ENCODE results near the gene CCDC73. TPM values are rescaled to one million over a fixed set of nuclear protein-coding genes. Genes with fewer than 3 reads are reported as not detected.

The CCDC73 gene
- total RNA-seq, 1 experiment from 2014 or later: 0.04 TPM

DNA sequence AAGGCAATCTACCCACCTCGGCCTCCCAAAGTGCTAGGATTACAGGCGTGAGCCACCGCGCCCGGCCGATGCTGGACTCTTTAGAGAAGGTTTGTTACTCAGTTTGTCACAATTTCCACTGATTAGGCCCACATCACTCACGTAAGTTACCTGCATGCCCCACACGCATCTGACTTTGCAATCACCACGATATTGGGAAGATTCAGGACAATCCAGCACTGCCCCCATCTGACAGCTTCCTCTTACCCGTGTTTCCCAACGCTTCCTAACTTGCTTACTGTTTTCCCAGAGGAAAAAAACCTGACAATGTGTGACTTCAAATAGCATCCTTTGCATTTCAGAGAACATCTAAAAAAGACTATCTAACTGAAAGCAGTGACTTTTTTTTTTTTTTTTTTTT, 232.6 kb downstream of the CCDC73 start:
- Histone ChIP-seq H2BK12ac (ENCODE audit: insufficient read length, low read depth, low read length) (no peak overlapping the region), H3K9me3 (ENCODE audit: control insufficient read depth, low read depth, low read length) (no peaks in the 10 kb centered on the region), H4K20me1 (ENCODE audit: control insufficient read depth, insufficient read depth, insufficient read length) (no peaks in the 10 kb centered on the region), H3K23ac (ENCODE audit: insufficient read length, low read depth, low read length) (no peak overlapping the region), H2AFZ (ENCODE audit: low read length) (no peak overlapping the region), H4K91ac (ENCODE audit: insufficient read length, low read depth, low read length) (no peak overlapping the region), H4K8ac (replicated peaks; ENCODE audit: insufficient read length, low read depth, low read length) (no peak overlapping the region), H3K79me1 (ENCODE audit: insufficient read depth, low read depth, low read length, poor library complexity, severe bottlenecking) (no peaks in the 10 kb centered on the region), H3K79me2 (ENCODE audit: insufficient read depth, low read length) (no peaks in the 10 kb centered on the region), H3K27me3 (ENCODE audit: insufficient read depth, low read length) (no peaks in the 10 kb centered on the region), H2BK15ac (ENCODE audit: low read depth, low read length) (no peak overlapping the region), H3T11ph (ENCODE audit: low read length) (no peak overlapping the region), H3K9ac (ENCODE audit: extremely low read depth, insufficient read length, low read length) (no peak overlapping the region), H3K56ac (ENCODE audit: insufficient read length, low read depth, low read length) (no peak overlapping the region), H2BK20ac (ENCODE audit: low read depth, low read length, poor library complexity, severe bottlenecking) (no peak overlapping the region), H3K4me2 (ENCODE audit: insufficient read depth, insufficient read length, low read length) (no peak overlapping the region), H3K23me2 (ENCODE audit: insufficient read length, low read depth, low read length, poor library complexity, severe bottlenecking) (no peaks in the 10 kb centered on the region), H2AK5ac (ENCODE audit: insufficient read length, low read length) (no peak overlapping the region), H2BK120ac (ENCODE audit: low read depth, low read length, poor library complexity, severe bottlenecking) (no peak overlapping the region), H3K18ac (ENCODE audit: insufficient read length, low read depth, low read length) (no peak overlapping the region), H3K4ac (ENCODE audit: low read depth, low read length) (no peak overlapping the region), H3K4me1 (ENCODE audit: insufficient read depth, low read length) (no peaks in the 10 kb centered on the region), H3K14ac (ENCODE audit: insufficient read depth, low read length) (no peak overlapping the region), H4K5ac (ENCODE audit: insufficient read length, low read depth, low read length) (no peak overlapping the region), H2BK5ac (ENCODE audit: insufficient read length, low read length) (no peak overlapping the region), H3K27ac (ENCODE audit: insufficient read length, low read depth, low read length) (no peak overlapping the region)
- no peaks in the 10 kb centered on the region for H3K4me1 Mint-ChIP-seq
- TF ChIP-seq, protein P1, sequence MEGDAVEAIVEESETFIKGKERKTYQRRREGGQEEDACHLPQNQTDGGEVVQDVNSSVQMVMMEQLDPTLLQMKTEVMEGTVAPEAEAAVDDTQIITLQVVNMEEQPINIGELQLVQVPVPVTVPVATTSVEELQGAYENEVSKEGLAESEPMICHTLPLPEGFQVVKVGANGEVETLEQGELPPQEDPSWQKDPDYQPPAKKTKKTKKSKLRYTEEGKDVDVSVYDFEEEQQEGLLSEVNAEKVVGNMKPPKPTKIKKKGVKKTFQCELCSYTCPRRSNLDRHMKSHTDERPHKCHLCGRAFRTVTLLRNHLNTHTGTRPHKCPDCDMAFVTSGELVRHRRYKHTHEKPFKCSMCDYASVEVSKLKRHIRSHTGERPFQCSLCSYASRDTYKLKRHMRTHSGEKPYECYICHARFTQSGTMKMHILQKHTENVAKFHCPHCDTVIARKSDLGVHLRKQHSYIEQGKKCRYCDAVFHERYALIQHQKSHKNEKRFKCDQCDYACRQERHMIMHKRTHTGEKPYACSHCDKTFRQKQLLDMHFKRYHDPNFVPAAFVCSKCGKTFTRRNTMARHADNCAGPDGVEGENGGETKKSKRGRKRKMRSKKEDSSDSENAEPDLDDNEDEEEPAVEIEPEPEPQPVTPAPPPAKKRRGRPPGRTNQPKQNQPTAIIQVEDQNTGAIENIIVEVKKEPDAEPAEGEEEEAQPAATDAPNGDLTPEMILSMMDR (conservative IDR thresholded peaks at IDR 0.05): peak; percentile 34; the same call in 2 of the 3 replicates
- no peaks in the 10 kb centered on the region for H3K36me3 Mint-ChIP-seq (ENCODE audit: insufficient read depth in 1 of 3, low read depth in 3 of 3)
- H3K27ac Mint-ChIP-seq: no peak overlapping the region
- no CpG with 5 or more reads among the region's 11 CpGs for WGBS (ENCODE audit: extremely low coverage, insufficient read length, low lambda C conversion rate)
- no peak for DNase-seq
- H3K4me3 Mint-ChIP-seq: no peak overlapping the region
- H3K9me3 Mint-ChIP-seq: no peaks in the 10 kb centered on the region
- no peaks in the 10 kb centered on the region; the same call in 1 of the 2 replicates for H3K27me3 Mint-ChIP-seq (ENCODE audit: low read depth)
